GM19193 (cell line): ENCODE measurements around the gene FXYD6.

ENCODE experiments used
- POLR2A ChIP-seq: IDR thresholded peaks from 4 replicates; pipeline ENCODE4 v1.6.1; 2011; ENCODE audit not compliant: insufficient read depth, insufficient read length; ENCODE audit errors: extremely low read depth

The FXYD6 gene

GRCh38 chr11:117870103-117870952 is 6.1 kb downstream of the FXYD6 start:
- no peak for TF ChIP-seq POLR2A

DNA sequence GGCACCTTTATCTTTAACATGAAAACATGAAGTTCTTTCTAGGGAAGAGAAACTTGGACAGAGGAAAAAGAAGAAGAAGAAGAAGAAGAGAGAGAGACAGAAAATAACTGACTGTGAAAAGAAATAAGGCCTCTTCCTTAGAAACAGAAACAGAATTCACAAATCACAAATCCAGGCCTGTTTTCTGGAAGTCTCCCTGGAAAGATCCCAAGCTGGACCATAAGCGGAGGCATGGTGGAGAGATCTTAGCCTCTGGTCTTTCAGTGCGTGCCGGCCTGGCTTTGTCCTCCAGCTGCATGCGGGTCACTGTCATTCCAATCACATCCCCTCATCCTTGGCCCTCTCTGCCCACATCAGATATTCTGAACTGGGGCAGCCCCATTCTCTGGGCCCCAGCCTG is 6.9 kb downstream of the FXYD6 start:
- TF ChIP-seq POLR2A: no peak

DNA sequence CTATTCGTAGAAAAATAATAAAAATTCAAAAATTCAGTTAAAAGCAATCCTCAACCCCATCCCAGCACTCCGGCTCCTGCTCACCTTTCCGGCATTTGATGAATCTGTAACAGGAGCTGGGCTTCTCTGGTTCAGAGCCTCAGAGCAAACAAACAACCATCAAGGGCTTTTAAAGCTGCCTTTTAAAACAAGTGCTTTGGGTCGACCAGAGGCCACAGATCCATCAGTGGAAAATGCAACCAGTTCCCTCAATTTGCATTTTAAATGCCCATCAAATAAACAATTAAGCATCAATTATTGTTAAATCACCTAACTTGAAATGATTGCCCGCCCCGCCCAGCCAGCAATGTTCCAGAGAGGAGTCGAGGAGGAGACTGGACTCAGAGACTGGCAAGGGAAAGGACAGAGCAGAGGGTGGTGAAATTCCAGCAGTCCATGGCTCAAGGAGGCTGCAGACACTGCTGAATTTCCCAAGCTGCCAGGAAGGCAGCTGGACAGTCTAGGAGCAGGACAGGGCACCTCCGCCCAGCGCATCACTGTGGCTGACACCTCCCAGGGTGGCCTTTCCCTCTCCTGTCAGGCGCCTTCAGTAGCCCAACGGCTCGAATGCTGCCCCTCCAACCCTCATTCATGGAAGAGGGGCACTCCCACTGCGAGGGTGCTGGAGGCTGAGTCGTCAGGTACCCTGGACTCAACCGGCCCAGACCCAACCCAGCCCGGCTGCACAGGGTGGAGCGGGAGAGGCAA is 7.5 kb downstream of the FXYD6 start:
- no peak for TF ChIP-seq POLR2A

DNA sequence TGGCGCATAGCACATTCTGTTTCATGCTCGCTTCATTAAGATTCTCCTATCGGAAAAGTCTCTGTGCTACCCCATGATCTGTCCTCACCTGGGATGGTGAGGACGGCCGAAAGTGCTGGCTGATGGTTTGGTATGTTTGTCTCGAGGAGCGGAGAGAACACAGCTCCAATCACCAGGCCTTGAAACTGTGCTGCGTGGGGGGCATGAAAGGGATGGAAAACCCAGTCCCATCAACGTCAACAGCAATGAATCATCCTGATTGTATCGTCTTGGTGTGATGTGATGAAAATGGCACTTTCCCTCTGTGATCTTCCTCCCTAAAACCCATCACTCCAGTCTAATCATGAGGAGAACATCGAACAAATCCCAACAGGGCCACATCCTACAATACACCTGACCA is 8.4 kb downstream of the FXYD6 start:
- no peak for TF ChIP-seq POLR2A

- no peak for TF ChIP-seq POLR2A
These were observed 9.9 kb downstream of the FXYD6 start for GRCh38 chr11:117866526-117866925.

- no peak for TF ChIP-seq POLR2A
These were observed 13.1 kb downstream of the FXYD6 start for GRCh38 chr11:117863383-117863782.

- no peak for TF ChIP-seq POLR2A
These were observed 13.7 kb downstream of the FXYD6 start for GRCh38 chr11:117862753-117863152.

GRCh38 chr11:117862019-117862725 is 14.3 kb downstream of the FXYD6 start:
- TF ChIP-seq POLR2A: no peak

DNA sequence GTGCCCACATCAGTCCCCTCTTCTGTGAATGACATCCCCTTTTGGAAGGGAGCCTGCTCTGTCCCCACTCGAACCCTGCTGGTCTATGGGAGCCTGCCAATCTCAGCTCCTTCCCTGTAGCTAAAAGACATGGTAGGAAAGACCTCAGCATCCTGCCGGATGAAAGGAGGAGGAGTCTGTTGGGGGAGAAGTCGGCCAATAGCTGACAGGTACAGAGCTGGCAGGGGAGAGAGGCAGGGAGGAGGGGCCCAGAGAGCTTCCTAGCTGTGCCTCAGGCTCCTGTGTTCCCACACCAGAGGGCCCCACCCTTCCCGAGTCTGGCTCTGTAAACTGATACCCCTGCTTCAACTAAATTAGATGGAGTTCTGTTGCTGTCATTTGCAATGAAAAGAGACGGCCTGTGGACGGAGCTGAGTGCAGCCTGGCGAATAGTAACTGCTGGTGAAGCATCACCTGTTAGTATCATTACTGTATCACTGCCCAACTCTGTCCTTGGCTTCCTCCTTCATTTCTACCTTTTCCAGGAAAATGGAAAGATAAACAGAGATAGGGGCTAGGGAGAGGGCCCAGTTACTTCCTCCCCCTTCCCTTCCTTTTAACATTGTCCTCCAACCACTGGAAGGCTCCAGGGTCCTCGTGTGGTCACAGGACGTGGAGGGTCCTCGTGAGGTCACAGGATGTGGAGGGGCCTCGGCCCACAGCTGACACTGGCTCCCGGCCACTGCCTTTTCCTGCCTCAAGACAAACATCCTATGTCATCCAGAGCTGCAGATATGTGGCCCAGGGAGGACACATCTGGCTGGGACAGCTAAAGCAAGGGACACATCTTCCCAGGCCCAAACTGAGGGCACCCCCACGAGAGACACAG is 15.1 kb downstream of the FXYD6 start:
- no peak for TF ChIP-seq POLR2A

- TF ChIP-seq POLR2A: no peak
These were observed 16.3 kb downstream of the FXYD6 start for GRCh38 chr11:117860139-117860538.

DNA sequence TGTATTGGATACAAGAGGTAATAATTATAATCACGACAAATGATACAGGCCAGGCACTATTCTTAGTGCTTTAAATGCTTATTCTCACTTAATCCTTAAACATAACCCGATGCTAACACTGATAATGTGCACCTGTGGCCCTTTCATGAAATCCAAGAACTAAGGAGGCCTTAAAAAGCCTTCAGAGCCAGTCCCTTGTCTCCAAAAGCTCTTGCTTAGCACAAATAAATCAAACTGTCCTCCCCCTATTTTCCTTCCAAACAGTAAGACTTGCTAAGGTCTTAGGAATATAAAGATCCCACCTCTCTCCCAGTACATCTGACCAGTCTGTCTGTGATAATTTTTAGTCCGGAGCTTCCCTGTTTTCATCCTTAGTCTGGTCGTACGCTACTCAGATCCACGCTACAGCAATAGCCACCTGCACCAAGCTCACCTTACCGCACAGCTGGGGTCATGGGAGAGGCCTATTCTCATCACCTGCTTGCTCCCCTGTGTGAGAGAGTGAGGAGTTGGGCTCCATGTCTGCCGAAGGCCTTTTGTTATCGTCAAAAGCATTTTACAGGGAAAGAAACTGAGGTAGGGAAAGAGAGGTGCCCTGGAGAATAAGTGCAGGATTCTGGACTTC is 16.9 kb downstream of the FXYD6 start:
- no peak for TF ChIP-seq POLR2A

DNA sequence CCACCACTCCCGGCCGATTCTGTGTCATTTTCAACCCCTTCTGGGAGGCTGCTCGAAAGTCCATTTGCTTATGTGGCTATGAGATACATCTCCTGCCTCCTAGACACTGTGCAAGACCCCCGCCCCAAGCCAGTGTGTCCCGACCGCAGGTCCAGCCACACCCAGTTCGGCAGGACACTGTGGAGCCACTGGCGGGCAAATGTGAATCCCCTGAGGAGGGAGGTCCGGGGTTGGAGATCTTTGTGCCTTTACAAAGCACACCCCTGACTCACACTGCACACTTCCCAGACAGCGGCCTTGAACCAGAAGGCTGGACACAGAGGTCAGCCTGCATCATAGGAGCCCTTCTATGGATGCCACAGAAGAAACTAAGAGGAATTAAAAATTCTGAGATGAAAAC is 17.4 kb downstream of the FXYD6 start:
- TF ChIP-seq POLR2A: no peak

DNA sequence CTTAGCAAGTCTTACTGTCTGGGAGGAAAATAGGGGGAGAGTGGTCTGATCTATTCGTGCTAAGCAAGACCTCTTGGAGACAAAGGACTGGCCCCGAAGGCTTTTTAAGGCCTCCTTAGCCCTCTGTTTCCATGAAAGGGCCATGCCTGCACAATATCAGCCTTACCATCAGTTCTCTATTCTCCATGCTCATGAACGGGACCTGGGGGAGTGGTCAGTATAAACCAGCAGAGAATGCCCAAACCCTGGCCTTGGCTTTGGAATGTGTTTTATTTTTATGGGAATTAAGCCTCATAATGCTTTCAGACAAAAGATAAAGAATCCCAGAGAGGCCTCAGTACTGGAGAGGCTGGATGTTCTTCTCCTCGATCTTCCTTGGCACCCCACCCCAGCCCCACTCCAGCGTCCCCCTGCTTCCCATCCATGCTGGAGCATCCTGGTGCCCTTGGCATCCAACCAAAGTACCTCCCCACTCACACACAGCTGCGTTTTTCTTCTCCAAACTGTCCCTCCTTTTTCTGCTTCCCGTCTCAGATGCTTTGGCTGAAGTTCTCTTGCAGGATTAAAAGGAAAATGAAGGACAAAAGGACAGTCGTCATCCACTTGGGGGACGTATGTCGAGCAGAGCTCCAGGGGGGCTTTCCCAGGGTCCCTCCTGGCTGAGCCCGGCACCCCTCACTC is 18.6 kb downstream of the FXYD6 start:
- no peak for TF ChIP-seq POLR2A

DNA sequence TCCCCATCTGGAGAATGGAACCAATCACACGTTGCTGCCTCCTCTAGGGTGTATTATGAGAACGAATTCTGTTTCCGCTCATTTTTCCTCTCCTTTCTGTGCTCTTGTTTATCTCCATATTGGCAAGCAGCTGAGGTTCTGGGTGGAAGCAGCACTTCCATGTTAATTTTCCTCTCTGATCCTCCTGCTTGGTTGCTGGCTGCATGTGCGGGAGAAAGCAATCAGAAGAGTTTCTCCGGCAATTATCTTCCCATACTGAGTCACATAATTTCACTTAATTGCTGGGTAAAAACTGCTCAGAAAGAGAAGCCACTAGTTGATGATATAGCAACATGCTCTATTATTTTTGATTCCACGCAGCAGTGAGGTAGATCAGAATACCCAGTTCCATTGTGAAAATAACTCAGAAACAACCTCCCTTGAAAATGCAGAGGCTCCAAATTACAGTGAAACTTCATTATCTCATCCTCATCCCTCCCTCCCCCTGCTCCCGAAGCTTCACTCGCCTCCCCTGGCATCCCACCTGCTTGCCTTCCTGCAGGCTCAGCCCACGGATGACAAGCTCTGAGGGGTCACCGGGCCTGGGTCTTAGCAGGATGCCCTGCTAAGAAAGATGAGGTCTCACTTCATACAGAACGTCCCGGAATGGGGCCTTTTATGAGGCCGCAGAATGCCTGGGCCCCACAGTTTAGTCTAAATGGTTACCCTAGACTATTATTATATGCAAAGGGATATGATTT is 20.4 kb downstream of the FXYD6 start:
- TF ChIP-seq POLR2A: no peak
